Left forelimb (tissue), 1 donor: Measurements from ENCODE around the gene RABL3.
"Not testable (repeated sequence)": the region's sequence is repeated elsewhere in the genome, so short reads cannot be mapped to it uniquely, and the experiment has no call there.

Experiments
- DNase-seq: peaks from one replicate; pipeline ENCODE4 v3.0.0-alpha.2; 2018; ENCODE audit warnings: low spot score

Gene RABL3

DNA sequence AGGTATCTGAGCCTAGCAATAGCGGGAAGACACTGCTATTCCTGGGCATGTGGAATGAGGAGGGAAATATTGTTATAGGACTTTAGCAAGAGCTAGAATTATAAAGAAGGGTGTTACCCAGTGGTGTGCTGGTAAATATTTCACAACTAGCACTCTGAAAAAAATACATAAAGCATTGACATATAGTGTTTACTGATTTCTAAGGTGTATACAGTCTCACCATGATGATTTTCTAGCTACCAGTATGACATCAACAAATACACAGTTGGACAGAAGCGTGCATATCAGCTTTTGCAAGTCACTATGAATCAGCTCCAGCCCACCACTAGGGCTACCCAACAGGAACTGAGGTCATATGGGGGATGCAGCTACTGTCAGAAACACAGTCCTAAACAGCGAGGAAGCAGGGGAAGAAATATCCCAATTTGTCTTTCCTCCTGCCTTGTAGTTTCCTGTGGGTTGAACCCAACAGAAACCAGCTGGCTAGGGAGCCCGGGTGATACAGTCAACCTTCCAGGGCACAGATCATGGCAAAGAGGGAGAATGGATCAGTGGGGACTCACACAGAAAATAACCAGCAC lies 99.9 kb downstream of the RABL3 start:
- no peak for DNase-seq

DNA sequence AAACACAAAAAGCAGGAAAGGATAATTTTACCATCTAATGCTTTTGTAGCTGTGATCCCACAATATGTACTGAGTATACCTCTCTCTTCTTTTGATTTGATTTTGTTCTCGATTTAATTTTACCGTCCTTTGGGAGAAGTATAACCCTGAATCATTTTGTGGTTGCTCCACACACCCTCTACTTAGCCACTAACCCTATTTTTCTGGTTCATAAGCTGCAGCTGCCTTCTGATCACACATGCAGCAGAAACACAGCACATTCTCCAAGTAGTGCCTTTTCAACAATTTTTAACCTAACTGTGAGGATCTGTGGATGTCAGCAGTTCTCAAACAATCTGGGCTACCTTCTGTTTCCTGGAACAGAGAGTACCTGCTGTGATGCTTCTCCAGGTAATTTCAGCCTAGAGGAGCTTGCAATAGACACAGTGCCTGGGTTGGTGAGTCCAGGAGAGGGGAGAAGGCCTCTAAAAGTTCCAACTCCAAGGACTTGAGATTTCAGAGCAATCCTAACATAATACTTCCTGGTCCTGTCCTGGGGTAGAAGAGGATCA lies 100.5 kb downstream of the RABL3 start:
- no peak for DNase-seq

- no peak for DNase-seq
Observed at GRCh38 chr3:120640231-120640630, 102.1 kb downstream of the RABL3 start.

DNA sequence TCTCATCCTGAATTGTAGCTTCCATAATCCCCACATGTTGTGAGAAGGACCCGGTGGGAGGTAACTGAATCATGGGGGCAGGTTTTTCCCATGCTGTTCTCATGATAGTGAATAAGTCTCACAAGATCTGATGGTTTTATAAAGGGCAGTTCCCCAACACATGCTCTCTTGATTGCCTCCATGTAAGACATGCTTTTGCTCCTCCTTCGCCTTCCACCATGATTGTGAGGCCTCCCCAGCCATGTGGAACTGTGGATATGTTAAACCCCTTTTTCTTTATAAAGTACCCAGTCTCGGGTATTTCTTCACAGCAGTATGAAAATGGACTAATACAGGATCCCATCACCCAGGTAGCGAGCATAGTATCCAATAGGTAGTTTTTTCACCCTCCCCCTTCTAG lies 103.5 kb downstream of the RABL3 start:
- DNase-seq = not testable (repeated sequence)

GRCh38 chr3:120637851-120638559 lies 104.3 kb downstream of the RABL3 start:
- no peak for DNase-seq

DNA sequence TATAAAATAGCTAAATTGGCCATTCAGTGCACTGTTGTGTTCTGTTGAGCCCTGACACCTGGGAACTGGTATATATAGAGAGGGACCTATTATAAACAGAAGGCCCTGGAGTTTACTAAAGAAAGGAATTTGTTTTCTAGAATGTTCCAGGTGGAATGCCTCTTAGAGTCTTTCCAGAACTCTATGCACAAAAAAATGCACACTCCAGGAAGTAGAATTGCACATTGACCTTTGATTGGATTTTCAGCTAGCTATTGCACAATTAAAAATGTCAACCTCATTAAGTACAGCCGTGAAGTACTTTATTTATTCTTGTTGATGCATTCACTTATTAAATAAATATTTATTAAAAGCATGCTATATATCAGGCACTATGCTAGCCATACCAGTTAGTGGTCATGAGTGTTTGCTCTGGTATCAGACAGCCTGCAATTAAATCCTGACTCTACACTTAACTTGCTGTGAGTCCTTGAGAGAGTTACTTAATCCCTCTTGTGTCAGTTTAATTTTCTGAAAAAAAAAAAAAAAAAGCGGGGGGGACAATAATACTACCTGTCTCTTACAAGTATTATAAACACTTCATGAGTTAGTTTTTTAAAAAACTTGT lies 105.4 kb downstream of the RABL3 start:
- no peak for DNase-seq
